Lung microvascular endothelial cell (primary cell): Measurements from ENCODE around the gene ANKDD1A. TPM values are rescaled to one million over a fixed set of nuclear protein-coding genes. Genes with fewer than 3 reads are reported as not detected.

ENCODE experiments used
- DNase-seq, 2 donors: peaks; one replicate each; pipeline versions ENCODE4 v3.0.0 to v3.0.0-alpha.2; 2010; ENCODE audit warnings: low read depth in 2 of 2
- total RNA-seq: library from RNA; depleted of rRNA; stranded (reverse); fragments of >200 nt; gene quantifications from 2 replicates; pipeline ENCODE4 v1.2.1, GENCODE V29; 2014

Gene ANKDD1A
- total RNA-seq, 1 donor from 2014 or later: 3.0 TPM

DNA sequence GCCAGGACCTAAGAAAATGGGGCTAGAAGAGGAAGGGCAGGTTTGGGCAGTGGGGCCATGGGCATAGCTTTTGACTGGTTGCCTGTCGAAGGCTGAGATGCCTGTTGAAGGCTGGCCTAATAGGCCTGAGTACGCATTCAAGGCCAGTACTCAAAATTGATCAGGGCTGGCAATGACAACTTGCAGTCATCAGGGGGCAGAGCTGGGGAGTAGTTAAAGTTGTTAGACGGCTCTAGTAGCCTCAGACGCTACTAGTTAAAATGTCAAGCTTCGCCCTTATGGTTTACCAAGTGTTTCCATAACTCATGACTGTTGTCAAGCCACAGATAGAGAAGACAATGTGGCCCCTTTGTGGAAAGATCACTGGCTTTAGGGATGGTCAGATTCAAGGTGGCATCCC is 49.3 kb downstream of the ANKDD1A start:
- DNase-seq: no peak

DNA sequence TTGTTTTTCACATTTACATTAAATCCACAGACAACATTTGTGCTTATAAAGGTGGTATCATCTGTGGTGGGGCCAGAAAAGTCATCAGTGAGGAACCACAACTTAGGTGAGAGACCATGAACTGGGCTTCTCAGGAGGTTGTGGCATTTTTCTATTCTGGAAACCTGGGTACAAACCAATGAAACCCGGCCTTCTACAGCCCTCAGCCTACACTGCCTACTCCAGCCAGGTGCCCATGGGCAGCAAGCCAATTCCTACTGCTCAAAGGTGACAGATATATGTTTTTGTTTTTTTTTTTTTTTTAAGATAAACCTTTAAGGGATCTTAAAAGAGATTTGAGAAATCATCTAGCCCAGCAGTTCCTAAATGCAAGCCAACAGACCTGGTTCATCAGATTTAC is 57.7 kb downstream of the ANKDD1A start:
- DNase-seq: no peak

DNA sequence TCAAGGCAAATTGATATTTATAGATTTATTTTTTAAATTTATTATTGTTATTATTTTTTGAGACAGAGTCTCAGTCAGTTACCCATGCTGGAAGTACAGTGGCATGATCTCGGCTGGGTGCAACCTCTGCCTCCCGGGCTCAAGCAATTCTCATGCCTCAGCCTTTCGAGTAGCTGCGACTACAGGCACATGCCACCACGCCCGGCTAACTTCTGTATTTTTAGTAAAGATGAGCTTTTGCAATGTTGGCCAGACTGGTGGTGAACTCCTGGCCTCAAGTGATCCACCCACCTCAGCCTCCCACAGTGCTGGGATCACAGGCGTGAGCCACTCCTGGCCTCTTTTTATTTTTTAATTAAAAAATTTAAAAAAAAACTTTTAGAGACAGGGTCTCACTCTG is 59.0 kb downstream of the ANKDD1A start:
- no peak for DNase-seq

DNA sequence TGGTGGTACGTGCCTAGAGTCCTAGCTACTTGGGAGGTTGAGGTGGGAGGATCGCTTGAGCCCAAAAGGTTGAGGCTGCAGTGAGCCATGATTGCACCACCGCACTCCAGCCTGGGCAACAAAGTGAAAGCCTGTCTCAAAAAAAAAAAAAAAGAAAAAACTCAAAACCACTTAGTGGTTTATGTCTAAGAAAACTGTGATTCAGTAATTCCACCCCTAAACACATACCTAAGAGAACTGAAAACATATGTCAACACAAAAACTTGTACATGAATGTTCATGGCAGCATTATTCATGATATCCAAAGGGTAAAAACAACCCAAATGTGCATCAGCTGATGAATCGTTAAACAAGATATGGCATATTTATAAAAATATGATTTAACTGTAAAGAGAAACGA is 63.7 kb downstream of the ANKDD1A start:
- no peak for DNase-seq

DNA sequence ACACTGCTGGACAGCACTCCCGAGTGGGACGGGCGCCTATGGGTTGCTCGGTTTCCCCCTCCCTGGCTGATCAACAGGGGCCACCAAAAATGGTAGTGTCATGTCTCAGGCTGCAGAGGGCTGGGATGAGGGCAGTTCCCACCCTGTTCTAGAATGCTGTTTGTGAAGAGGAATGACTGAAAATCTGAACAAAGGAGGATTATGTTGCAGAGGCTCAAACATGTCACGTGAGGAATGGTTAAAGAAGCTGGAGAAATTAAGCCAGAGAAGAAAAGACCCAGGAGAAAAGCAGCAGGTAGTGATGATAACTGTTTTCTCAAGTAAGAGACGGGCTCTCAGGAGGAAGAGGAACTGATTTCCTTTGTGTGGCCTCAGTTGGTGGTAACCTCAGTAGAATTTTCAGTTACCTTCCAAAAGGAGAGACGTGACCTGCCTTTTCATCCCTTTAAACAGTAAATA is 67.6 kb downstream of the ANKDD1A start:
- no peak for DNase-seq

DNA sequence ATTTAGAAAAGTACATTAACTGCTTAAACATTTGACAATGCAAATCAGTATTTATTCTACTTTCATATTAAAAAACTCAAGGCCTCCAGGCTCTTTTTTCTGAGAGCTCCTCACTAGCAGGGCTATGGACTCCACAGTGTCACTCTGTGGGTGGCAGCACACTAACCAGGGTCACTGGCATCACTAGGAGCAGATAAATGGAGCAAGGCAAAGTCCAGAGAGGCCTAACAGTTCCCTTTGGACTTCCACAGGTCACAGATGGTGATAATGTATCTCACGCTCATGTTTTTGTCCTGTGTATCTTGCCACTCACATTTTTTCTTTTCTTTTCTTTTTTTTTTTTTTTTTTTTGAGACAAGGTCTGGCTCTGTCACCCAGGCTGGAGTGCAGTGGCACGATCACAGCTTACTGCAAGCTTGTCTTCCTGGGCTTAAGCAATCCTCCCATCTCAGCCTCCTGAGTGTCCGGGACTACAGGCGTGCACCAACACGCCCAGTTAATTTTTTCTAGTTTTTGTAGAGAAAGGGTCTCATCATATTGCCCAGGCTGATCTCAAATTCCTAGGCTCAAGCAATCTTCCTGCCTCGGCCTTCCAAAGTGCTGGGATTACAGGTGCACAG is 70.2 kb downstream of the ANKDD1A start:
- no peak for DNase-seq

DNA sequence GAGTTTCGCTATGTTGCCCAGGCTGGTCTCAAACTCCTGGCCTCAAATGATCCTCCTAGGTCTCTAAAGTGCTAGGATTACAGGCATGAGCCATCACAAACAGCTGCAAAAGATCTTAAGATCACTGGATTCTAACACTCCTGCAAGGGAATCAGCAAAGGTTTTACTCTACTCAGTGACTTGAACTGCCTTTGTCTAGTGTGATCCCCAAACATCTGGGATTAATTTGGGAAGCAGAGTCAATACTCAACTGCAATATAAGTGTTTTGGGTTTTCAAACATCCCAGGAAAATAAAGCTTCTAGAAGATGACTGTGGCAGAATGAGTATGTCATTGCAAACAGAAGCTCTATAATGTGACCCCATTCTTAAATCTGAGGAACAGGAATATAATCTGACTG is 70.8 kb downstream of the ANKDD1A start:
- no peak for DNase-seq

DNA sequence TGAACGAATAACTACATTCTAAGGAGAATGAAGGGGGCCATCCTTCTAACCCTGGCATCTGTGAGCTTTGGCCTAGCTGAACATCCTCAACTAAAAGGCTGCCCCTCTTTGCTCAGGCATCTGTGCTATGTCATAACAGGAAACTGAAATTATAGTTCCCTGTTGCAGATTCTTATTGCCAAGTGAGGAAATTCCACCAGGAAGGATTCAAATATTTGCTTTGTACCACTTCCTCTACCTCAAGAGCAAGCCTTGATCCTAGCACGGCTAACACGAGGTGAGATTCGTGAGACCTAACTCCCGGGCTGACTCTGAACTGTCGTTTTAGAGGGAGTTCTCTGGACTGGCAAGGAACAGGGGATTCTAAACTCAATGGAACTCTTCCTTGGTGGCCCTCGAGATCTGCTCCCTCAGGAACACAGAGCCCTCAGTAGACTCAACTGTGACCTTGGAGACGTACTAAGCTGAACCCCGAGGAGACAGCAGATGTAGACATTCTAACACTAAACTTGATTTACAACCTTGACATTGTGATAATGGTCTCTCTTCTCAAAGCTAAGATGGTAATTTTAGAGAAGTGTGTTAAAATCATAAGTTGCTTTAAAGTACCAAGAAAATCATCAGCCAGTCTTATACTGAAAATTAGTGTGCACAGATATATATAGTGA is 73.8 kb downstream of the ANKDD1A start:
- peak; percentile 17 to 60 for DNase-seq

DNA sequence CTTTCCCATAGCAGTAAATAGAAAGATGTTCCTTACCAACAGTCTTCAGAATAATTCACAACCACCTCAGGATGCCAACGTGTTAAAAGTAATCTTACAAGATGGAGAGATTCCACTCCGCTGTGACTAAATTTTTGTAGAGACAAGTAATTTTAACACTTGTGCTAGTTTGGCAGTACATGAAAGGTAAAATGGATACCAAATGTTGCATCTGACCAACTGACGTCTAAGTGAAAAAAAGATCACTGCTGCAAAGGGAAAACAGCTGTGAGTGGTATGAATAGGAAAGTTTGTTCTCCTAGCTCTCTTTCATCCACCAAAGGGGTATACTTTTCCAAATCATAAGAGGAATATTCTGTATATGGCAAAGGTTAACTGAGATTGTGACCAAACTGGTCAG is 75.4 kb downstream of the ANKDD1A start:
- no peak for DNase-seq

DNA sequence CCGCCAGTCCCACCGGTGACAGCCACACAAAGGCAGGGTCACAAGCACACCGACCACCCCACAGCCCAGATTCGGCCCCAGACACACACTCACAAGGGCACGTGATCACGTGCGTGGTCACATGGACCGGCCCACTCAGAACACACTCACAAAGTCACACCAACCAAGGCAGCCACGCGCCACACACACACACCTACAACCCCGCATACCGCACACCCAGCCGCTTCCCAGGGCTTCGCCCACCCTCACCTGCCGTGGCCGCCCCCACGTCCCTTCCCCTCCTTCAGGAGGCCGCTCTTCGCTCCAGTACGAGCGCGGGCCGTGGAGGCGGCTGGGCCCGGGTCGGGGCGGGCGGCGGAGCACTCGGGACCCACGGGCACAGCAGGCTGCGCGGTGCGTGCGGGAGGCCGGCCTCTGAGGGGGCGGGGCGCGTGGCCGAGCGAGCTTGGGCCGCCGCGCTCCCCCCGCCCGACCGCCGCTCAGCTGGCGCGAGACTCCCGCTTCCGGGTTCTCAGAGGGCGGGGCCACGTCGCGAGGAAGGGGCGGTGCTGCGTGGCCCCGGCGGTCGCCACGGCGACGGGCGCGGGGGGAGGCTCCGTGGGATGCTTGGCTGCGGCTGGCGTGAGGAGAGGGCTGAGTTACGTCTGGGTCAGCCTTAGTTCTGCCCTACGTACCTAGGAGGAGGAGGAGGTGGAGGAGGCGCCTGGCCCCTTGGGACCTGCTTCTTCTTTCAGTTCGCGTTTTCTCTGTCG is 77.9 kb downstream of the ANKDD1A start, which contains the start of gene SPG21:
Gene SPG21, minus strand, starts transcription at position 499 of the 752 bp plus-strand sequence. CDS start 6,345 bp downstream, outside the sequence.
- DNase-seq: peak; percentile 95 to 96

DNA sequence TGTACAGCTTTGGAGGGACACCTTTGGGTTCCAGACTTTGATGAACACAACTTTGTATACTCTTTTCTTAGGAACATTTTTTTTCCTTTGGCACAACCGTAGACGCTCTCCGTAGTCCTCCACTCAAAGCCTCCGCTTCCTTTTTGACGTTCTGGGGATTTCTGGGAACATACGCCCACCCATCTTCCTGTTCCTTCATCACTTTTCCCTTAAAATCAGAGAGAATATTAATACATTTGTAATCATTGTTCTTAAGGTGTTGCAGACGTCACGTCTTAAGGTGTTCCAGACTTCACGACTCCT is 78.4 kb downstream of the ANKDD1A start:
- DNase-seq: no peak

DNA sequence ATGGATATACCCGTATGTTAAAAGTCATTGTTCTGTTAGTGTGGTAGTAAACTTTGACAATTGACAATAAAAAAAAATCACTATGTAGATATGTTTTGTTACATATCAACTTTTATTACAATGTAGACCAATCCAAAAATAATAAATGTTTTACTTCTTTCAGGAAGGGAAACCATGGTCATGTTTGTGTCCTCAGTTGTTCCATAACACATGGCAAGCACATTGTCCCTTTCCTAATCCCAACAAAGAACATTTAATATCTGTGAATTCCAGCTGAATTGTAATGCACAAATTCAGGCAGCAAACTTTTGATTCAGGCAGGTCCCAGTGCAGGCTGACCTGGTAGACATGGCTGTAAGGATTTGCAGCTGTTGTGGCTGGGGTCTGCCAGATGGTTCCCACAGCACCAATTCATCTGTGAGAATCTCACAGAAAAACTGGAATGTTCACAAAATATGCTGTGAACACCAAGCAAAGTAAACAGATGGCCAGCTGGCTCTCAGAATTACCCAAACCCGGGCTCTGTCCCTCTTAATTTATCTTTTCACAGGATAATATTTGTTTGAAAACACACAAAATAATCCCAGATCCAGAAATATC is 79.9 kb downstream of the ANKDD1A start:
- peak in 1 of 2 donors; percentile 80 for DNase-seq

DNA sequence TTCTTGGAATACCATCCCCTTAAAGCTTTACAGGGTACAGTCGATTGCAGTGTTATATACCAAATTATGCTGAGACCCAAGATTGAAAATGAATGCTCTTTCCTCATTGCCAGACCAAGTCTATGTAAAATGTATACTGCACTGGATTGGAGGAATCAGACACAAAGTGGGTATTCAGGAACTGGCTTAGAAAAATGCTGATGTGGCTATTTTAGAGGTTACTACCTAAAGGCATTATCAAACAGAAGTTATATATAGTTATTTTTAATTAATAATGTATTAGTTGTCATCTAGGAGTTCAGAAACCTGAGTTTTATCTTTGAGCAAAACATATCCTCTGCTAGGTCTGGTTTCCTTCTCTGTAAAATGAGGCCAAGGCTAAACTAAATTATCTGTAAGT is 81.6 kb downstream of the ANKDD1A start:
- no peak for DNase-seq

DNA sequence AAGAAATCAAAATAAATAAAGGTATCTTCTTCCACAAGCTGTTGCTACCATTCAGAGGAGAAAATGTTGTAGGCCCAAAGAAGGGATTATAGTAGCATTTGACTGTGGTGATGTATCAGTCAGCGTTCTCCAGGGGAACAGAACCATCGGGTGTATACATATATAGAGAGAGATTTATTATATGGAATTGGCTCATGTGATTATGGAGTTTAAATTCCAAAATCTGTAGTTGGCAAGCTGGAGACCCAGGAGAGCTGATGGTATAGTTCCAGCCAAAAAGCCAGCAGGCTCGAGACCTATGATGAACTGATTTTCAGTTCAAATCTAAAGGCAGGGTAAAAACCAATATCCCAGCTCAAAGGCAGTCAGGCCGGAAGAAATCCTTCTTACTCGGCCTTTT is 85.4 kb downstream of the ANKDD1A start:
- DNase-seq: no peak

DNA sequence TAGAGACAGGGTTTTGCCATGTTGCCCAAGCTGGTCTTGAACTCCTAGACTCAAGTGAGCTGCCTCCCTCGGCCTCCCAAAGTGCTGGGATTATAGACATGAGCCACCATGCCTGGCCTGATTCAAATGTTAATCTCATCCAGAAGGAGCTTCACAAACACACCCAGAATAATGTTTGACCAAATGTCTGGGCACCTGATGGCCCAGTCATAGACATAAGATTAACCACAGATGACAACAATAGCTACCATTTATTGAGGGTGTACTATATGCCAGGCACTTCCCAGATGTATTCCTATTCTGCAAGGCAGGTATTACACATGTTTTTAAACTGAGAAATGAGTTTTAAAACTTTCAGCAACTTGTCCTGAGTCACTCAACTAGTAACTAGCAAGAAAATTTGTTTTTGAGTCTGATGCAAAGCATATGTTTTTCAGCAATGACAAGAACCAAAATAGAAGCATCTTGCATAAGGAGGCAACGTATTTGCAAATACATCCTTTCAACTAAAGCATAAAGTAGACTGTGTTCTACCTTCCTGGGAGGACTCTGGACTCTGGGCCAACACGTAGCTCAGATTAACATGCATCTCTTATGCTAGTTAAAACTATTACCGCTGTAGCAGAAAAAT is 86.2 kb downstream of the ANKDD1A start:
- no peak for DNase-seq

DNA sequence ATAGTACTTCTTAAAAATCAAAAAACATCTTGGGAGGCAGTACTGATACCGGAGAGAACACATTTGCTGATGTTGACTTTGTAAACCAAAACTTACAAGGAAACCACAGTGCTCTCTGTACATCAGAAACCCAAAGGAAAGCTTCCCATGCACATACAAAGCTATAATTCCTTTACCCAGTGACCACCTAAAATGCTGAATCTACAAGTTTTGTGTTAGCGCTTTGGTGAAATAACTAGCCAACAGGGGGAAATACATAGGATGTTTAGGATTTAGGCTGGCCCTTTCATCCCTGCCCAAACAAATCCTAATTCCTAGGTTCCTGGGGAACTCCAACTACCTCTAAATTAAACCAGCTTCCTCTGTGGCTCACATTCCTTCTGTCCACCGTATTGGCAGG is 93.3 kb downstream of the ANKDD1A start:
- DNase-seq: no peak

DNA sequence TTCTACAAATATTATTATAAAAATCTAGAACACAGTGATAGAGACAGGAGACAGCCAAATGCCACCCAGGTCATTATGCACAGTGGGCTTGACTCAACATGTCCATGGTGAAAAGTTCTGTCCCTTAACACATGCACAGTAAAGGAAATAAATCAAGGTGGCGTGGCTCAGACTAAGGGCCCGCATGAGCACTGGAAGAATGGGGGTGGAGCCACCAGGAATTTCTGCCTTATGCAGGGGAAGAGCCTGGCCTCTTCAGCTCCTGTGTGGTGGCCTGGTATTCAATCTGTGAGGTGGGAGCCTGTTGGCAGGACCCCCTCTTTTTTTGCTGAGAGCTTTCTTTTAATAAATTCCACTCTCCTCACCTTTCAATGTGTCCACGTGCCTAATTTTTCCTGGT is 95.2 kb downstream of the ANKDD1A start:
- no peak for DNase-seq

Other genes starting within 250 kb of the ANKDD1A start
- gene RBPMS2, start 136.3 kb upstream of the ANKDD1A start, total RNA-seq: under 0.01 TPM in 2 replicates
- gene PIF1, start 86.3 kb upstream of the ANKDD1A start, total RNA-seq: 1.8 and 5.4 TPM in 2 replicates
- gene PLEKHO2, start 70.0 kb upstream of the ANKDD1A start, total RNA-seq: 47.1 and 62.7 TPM in 2 replicates
- 51.6 and 69.6 TPM in 2 replicates for gene SPG21, start 78.0 kb downstream of the ANKDD1A start, total RNA-seq
- 9.6 and 13.9 TPM in 2 replicates for gene MTFMT, start 117.7 kb downstream of the ANKDD1A start, total RNA-seq
- gene SLC51B, start 133.5 kb downstream of the ANKDD1A start, total RNA-seq: not detected in 2 replicates
- not detected in 2 replicates for gene RASL12, start 156.1 kb downstream of the ANKDD1A start, total RNA-seq
- not detected in 2 replicates for gene KBTBD13, start 164.8 kb downstream of the ANKDD1A start, total RNA-seq
- 1.1 and 2.6 TPM in 2 replicates for gene UBAP1L, start 203.3 kb downstream of the ANKDD1A start, total RNA-seq
- 8.3 and 11.3 TPM in 2 replicates for gene PDCD7, start 221.9 kb downstream of the ANKDD1A start, total RNA-seq